ENCODE data around the gene MRTFA.

DNA sequence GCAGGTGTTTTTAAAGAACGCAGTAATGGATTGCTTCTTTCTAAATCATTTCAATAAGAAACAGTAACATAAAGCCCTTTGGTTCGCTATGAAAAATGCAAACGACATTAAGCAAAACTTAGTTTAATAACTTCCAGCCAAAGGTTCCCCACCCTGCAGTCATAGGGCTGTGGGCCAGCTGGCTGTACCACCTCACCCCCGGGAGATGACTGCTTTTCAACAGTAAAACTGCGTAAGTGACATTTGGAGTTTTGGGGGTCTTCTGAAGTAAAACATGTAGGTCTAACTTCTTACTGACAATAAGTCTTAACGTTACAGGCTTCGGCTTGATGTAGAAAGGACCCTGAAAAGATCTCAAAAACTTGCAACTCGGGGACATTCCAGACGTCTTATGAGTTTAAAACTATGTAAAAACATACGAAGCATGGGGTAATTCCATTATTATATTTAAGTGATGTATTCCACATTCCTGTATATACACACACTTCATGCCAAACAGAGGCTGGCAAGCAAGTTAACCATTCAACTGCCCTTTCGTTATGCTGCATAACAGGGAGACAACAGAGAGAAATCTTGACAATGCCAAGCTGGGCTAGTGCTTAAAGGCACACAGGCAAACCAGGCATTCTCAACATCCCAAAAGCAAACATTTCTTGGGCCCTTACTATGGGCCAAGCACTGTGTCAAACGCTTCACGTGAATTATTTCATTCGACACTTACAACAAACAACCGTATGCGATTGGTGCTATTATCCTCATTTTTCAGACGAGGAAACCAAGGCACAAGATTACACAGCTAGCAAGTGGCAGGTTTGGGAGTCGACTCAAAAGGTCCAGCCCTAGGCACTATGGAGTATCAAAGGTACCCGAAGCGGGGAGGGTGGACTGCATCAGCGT is 1.2 kb downstream of the MRTFA start:
- TF ChIP-seq GATA2 (IDR thresholded peaks at IDR 0.05; ENCODE audit: low read depth, low read length) (no peak), GATA3 (IDR thresholded peaks at IDR 0.05; ENCODE audit: low read depth, low read length) (no peak)
